SK-N-DZ (cell line): ENCODE results near the gene MEP1A. TPM values are rescaled to one million over a fixed set of nuclear protein-coding genes. Genes with fewer than 3 reads are reported as not detected.
"Not testable (repeated sequence)": the region's sequence is repeated elsewhere in the genome, so short reads cannot be mapped to it uniquely, and the experiment has no call there.

ENCODE experiments used
- DNase-seq: peaks from one replicate; pipeline ENCODE4 v3.0.0-alpha.2; 2015; ENCODE audit warnings: low spot score
- polyA plus RNA-seq, 2 experiments: library from polyadenylated mRNA; depleted of rRNA; stranded (reverse); fragments of >200 nt; gene quantifications; 2 replicates each; pipeline ENCODE4 v1.2.3, GENCODE V29; 2014

The MEP1A gene, protein sequence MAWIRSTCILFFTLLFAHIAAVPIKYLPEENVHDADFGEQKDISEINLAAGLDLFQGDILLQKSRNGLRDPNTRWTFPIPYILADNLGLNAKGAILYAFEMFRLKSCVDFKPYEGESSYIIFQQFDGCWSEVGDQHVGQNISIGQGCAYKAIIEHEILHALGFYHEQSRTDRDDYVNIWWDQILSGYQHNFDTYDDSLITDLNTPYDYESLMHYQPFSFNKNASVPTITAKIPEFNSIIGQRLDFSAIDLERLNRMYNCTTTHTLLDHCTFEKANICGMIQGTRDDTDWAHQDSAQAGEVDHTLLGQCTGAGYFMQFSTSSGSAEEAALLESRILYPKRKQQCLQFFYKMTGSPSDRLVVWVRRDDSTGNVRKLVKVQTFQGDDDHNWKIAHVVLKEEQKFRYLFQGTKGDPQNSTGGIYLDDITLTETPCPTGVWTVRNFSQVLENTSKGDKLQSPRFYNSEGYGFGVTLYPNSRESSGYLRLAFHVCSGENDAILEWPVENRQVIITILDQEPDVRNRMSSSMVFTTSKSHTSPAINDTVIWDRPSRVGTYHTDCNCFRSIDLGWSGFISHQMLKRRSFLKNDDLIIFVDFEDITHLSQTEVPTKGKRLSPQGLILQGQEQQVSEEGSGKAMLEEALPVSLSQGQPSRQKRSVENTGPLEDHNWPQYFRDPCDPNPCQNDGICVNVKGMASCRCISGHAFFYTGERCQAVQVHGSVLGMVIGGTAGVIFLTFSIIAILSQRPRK
- polyA plus RNA-seq (2014; cell fraction: cytosol; rRNA removed), result not detected in 2 replicates
- not detected in 2 replicates for polyA plus RNA-seq (2014; cell fraction: nucleus; rRNA removed)

GRCh38 chr6:46793138-46793537 is at the start of gene MEP1A:
Gene MEP1A (plus strand): TSS chr6:46793389. CDS start chr6:46793399, 10 bp downstream.
- DNase-seq, result no peak

DNA sequence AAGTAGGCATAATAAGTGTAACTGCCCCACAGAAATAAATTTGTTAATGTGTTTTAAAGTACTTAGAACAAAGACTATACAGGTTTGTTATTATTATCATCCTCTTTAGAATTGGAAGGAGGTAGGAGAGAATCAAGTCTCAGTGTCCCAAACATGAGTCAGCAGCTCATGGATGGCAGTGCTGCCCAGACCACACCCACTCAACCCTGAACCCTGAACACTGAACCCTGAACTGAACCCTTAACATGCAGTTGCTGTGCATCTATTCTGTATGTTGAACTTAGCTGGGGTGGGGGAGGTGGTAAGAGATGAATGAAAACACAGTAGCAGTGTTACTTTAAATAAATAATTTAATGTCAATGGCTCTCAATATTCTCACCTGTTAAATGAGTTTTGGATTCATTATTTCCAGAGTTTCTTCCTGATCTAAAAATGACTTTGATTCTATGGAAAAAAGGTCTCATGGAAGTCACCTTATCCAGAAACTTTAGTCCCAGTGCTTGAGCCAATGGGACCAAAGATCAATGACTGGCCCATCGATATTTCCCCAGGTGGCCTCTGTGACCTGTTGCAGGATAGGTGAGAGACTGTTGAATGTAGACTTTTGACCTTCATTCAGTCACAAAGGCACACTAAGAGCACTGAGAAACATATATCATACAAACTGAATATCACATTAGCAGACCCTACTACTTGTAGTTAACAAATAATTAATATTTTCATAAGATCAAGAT is 49.6 kb upstream of the MEP1A start:
- DNase-seq, result no peak

- not testable (repeated sequence) for DNase-seq
These were observed 48.9 kb upstream of the MEP1A start for GRCh38 chr6:46744159-46744725.

DNA sequence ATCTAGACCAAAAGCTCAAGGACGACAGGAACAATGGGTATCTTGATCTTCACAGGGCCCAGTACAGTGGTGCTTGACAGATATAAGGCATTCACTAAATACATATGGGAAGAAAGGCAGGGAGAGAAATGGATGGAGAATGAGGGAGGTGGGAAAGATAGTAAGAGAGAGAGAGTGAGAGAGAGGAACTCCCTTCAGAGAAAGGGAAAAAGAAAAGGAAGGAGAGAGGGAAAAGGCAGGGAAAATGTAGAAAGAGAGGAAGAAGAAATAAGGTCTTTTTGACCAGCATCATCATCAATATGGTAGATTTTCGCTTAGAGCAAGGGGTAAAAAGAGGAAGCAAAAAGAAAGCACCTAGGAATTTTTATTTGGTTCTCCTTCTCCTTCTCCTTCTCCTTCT is 47.2 kb upstream of the MEP1A start:
- DNase-seq, result no peak

DNA sequence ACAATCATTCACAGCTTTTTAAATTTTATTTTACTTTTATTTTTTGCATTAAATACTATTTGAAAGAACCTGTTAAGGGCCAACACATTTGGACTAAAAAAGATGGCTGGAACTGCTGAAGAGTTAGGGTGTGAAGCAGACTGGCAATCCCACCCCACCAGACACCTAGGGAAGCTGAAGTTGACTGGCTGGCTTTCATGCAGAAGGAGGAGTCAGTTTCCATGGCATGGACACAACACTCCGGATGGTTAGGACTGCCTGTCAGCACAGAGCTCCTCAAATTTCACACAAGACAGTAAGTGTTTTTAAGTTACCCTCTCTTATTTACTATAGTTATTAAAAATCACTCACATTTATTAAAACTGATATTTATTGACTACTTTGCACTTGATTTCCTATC is 46.5 kb upstream of the MEP1A start, which contains the start of gene ANKRD66:
TSS of gene ANKRD66 (plus strand) at position 238 of the 400 bp plus-strand sequence. CDS start 5,016 bp downstream, outside the sequence.
- no peak for DNase-seq

- no peak for DNase-seq
These were observed 44.2 kb upstream of the MEP1A start for GRCh38 chr6:46748940-46749503.

DNA sequence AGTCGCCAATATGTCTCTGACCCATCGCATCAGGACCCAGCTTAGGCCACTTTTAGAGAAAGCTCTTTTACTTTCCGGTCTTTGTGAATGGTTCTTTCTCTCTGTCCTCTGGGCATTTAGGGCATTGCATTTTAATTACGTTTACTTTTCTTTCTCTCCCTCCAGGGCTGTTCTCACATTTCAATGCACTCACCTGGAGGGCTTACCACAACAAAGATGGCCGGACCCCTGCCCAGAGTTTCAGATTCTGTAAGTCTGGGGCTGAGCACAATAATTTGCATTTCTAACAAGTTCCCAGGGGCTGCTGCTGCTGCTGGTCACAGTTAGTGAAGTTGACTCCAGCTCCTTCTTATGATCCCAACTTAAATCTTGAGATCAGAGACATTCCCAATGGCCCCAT is 43.5 kb upstream of the MEP1A start:
- DNase-seq, result no peak

DNA sequence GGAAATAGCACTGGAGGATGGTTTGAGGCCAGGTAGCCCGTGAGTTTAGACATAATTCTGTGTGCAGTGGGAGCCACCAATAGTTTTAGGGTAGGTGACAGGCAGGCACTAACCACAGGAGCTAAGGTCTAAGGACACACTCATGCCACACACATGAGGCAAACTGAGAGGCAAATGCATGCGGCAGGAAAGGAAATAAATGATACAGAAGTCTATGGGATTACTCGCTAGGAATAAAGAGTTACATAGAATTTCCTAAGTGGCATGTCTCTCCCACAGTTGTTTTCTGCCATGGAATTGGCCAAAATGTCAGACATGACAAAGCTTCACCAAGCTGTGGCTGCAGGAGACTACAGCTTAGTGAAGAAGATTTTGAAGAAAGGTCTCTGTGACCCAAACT is 41.5 kb upstream of the MEP1A start:
- DNase-seq, result no peak

- no peak for DNase-seq
These were observed 37.3 kb upstream of the MEP1A start for GRCh38 chr6:46755865-46756264.

DNA sequence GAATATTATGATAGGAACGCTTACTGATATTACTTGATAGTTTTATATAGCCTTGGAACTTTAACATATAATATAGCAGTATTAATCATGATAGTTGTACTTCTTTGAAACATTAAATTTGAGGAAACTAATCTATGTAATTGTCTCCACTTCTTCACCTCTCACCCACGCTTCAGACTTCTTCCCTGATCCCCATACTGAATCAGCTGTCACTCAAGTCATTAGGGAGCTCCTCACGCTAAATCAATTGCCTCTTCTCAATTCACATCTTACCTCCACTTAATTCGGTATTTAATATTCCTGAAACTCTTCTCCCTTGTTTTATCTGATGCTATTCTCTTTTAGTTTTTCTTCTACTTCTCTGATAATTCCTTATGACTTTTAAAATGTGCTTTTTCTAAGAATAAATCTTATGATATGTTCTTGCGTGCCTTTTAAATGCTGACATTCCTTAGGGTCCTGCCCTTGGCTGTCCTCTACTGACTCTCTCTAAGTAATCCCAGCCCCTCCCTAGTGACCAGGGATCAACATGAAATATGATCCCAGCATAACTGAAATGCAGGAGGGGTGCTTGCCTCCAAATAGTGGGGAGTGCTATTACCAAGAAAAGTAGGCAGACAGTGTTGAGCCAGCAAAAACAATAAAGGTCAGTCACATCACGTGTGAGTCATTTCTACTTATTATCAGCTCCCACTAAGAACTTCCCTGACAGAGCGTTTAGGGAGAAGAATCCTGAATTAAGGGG is 36.5 kb upstream of the MEP1A start:
- DNase-seq, result no peak

GRCh38 chr6:46757214-46757596 is 36.0 kb upstream of the MEP1A start:
- DNase-seq, result no peak

GRCh38 chr6:46758960-46759753 is 34.0 kb upstream of the MEP1A start:
- no peak for DNase-seq

DNA sequence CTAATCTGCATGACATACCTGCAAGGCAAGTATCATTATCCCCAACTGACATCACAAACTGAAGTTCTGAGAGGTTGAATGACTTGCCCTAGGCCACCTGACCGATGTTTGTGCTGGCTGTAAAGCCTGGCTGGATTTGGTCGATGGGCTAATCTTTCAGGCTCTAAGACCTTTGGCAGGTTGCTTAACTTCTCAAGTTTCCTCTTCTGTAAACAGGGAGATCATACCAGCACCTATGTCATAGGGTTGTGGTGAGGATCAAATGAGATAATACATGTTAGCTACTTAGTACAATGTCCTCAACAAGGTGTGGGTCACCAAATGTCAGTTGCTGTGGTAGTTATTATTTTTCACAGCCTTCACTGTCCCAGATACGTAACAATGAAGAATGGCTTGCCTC is 32.3 kb upstream of the MEP1A start:
- no peak for DNase-seq

GRCh38 chr6:46763466-46763865 is 29.7 kb upstream of the MEP1A start:
- no peak for DNase-seq

DNA sequence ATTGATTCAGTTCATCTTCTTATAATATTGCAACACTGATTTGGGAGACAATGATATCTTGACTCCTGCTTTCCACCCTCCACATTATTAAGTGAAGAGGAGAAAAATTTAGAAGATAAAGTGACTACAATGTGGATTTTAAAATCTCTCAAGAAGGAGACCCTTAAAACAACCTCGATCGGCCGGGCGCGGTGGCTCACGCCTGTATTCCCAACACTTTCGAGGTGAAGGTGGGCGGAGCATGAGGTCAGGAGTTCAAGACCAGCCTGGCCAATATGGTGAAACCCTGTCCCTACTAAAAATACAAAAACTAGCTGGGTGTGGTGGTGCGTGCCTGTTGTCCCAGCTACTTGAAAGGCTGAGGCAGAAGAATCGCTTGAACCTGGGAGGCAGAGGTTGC is 28.9 kb upstream of the MEP1A start:
- not testable (repeated sequence) for DNase-seq

- DNase-seq, result no peak
These were observed 28.2 kb upstream of the MEP1A start for GRCh38 chr6:46764961-46765360.

GRCh38 chr6:46772016-46772415 is 21.2 kb upstream of the MEP1A start:
- no peak for DNase-seq

GRCh38 chr6:46772762-46773161 is 20.4 kb upstream of the MEP1A start:
- DNase-seq, result no peak

GRCh38 chr6:46773201-46773855 is 19.9 kb upstream of the MEP1A start:
- DNase-seq, result no peak
